ENCODE measurements around the gene METTL24.
"Not testable (repeated sequence)": the region's sequence is repeated elsewhere in the genome, so short reads cannot be mapped to it uniquely, and the experiment has no call there.

Gene METTL24

DNA sequence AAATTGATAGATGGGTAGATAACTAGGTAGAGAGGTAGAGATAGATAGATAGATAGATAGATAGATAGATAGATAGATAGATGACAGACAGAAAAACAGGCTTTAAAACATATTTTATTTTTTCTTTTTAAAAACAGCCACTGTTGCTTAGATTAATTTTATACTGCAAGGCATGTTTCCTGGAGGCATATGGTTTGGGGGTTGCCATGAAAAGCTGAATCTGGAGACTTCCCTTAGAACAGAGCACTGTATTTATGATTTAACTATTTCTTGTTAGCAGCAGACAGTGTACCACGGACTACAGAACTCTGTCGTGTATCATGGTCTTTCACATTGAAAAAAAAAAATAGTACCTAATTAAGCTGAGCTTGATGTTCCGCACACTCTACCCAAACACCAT is 38.8 kb downstream of the METTL24 start:
- no peak for DNase-seq
- intact Hi-C loops (cut with DNase I): no loop called here

- DNase-seq: no peak
- intact Hi-C loops (cut with DNase I): no loop called here
Observed at GRCh38 chr6:110318971-110319370, 39.2 kb downstream of the METTL24 start.

GRCh38 chr6:110317646-110318045 is 40.5 kb downstream of the METTL24 start:
- intact Hi-C loops (cut with DNase I): no loop called here
- DNase-seq: no peak

DNA sequence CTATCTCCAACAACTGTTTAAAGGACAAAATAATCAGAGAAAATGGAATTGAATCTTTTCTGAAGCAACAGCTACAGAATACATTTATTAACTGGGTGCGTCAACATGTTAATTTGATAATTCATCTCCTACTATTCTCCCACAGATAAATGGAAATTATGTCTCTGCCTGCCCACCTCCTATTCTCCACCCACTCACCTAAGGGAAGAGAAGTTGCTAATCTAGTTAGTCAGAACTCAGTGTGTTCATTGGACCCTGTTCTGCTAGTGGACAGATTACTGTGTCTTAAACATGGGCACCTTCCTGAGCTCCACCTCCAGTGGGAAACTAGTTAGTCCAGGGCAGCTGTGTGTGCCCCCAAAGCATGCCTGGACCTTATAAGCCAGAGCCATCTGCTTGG is 41.0 kb downstream of the METTL24 start:
- intact Hi-C loops (cut with DNase I): no loop called here
- no peak for DNase-seq

DNA sequence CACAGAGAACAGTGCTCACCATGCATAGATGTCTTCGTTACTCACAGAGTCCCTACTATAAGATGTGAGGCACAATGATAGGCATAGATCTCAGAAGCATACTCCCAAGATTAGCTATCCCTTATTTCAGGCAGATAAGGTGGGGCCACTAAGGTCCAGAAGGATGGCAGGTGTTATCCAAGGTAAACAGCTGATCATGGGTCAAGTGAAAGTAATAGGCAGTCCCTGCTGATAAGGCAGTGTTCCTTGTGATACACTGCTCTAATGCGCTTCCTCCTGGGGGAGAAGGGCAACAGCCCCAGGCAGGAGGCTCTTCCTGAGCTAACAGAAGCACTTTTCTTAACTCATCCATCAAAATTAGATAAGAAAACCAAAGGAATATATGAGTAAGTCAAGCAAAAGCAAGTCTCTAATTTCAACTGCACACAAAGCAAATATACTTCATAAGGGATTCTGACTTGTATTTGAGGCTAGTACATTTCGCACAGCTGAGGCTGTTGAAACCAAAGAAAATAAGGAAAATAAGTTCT is 42.2 kb downstream of the METTL24 start:
- intact Hi-C loops (cut with DNase I): no loop called here
- no peak for DNase-seq

DNA sequence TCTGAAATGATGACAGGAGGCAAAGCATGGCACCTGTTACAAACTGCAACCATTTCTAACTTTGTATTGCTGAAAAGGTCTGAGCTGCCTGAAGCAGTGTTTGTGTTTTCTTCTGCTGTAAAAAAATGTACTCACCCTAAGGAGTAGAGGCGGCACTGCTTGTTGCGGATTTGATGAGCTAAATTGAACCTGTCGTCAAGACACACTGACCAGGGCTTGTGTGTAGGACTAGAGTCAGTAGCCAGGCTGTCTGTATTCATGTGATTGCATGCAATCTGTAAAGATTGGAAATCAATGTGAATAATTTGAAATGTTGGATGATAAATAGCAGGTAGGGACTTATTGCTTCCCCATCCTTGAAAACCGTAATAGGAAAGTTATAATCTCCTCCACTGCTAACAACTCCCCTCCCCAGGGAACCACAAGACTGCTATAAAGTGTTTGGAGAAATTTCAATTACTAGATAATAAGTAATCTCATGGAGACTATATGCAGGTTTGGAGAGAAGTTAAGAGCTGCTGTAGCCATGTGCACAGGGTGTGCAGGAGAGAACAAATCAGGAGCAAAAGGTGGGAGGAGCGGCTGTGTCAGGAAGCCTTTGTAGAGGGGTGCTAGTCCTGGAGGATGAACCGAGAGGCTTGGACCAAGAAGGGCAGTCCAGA is 42.8 kb downstream of the METTL24 start:
- no peak for DNase-seq
- intact Hi-C loops (cut with DNase I): no loop called here

DNA sequence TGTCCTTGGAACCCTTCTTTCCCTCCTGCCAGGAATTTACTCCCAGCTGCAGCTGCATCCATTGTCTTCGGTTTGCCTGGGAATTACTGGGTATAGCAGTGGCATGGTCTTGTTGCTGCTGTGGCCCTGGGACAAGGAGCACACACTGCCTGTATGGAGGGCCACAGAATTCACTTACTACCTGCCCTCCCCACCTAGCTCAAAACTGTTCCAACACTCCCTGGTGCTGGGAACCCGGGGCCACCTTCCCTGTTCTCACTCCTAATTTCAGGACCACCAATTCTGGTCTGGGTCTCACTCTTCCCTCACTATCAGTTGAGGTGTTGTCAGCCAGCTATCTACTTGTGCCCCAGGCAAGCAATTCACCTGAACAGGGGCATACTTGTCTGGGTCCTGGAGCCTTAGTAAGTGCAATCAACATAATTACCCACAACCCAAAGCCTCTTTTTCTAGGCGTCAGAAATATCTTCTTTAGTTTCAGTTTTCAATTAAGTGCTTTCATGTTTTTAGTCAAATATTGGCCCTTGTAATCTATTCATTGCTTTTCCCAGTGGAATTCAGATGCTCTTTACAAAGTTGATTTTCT is 47.2 kb downstream of the METTL24 start:
- DNase-seq: no peak
- intact Hi-C loops (cut with DNase I): no loop called here

GRCh38 chr6:110309432-110309831 is 48.7 kb downstream of the METTL24 start:
- DNase-seq; intact Hi-C loops (cut with DNase I): not testable (repeated sequence)

DNA sequence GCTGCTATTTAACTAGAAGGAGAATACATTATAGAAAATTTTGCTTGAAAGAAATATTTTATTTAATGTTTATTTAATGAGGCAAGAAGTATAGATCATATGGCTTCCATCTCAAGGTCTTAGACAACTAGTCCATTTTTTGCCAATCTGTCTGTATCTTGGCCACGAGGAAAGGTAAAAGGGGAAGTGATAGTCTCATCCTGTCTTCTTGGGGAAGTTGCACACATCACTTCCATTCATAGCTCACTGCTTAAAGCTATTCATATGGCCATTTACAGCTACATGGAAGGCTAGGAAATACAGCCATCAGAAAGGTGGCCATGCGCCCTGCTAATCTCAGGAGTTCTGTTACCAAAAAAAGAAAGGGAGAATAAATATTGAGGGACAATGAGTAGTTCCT is 50.8 kb downstream of the METTL24 start:
- DNase-seq: no peak
- intact Hi-C loops (cut with DNase I): no loop called here

GRCh38 chr6:110305832-110306231 is 52.3 kb downstream of the METTL24 start:
- intact Hi-C loops (cut with DNase I): not testable (repeated sequence)

GRCh38 chr6:110303692-110304091 is 54.5 kb downstream of the METTL24 start:
- intact Hi-C loops (cut with DNase I); DNase-seq: not testable (repeated sequence)

More at GRCh38 chr6:110305832-110306231, 52.3 kb downstream of the METTL24 start:
- DNase-seq: not testable (repeated sequence)

GRCh38 chr6:110298916-110299315 is 59.2 kb downstream of the METTL24 start:
- DNase-seq: no peak
- intact Hi-C loops (cut with DNase I): no loop called here

DNA sequence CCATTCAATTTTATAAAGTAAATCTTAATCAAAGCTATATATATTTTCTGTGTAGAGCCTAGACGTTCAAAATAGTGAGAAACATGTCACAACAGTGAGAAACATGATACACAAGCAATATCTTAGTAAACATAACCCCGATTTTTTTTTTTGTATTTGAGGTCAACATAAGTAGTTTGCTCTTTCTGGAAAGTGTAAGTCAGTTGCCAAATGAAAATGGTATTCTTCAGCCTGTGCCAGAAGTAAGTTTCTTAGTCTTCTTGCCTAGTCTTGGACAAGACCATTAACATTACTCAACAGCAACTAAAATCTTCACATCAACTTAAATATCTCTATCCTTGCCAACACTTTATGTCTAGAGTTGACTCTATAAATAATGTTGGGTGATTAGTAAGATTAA is 59.7 kb downstream of the METTL24 start:
- DNase-seq: no peak
- intact Hi-C loops (cut with DNase I): no loop called here

GRCh38 chr6:110296241-110297025 is 61.7 kb downstream of the METTL24 start:
- no peak for DNase-seq
- intact Hi-C loops (cut with DNase I): no loop called here

DNA sequence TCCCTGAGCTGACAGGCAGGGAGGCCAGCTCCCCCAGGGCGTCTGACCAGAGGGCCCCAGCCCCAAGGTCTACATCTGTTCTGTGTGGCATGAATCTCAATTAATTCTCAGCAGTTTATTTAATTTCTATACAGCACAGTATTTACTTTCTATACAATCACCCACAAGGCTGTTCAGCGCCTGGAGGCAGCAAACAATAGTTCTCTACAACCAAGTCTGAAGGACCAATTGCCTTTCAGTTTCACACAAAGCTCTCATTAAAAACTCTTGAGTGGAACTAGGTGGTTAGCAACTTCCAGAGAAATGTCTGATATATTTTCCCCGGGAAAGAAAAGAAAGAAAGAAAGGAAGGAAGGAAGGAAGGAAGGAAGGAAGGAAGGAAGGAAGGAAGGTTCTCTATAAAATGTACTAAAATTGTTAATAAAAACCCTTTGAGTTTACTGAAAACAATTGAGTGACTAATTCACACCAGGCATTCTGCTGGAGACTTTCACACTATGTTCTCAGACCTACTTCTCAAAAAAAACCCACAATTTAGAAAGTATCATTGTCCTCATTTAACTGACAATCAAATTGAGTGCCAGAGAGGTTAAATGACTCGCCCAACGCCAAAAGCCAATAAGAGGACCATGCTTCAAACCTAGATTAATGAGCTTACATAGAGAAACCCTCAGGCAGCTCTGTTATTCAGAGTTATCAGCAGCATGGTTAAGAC is 62.5 kb downstream of the METTL24 start:
- peak in 1 of 10 donors; percentile 34 for DNase-seq
- intact Hi-C loops (cut with DNase I): no loop called here

- intact Hi-C loops (cut with DNase I): loop anchor here (10.0 kb wide), 1 partner anchor 67 kb away; the partner anchor contains the start of gene METTL24
- no peak for DNase-seq
Observed at GRCh38 chr6:110287462-110288341, 70.4 kb downstream of the METTL24 start.

DNA sequence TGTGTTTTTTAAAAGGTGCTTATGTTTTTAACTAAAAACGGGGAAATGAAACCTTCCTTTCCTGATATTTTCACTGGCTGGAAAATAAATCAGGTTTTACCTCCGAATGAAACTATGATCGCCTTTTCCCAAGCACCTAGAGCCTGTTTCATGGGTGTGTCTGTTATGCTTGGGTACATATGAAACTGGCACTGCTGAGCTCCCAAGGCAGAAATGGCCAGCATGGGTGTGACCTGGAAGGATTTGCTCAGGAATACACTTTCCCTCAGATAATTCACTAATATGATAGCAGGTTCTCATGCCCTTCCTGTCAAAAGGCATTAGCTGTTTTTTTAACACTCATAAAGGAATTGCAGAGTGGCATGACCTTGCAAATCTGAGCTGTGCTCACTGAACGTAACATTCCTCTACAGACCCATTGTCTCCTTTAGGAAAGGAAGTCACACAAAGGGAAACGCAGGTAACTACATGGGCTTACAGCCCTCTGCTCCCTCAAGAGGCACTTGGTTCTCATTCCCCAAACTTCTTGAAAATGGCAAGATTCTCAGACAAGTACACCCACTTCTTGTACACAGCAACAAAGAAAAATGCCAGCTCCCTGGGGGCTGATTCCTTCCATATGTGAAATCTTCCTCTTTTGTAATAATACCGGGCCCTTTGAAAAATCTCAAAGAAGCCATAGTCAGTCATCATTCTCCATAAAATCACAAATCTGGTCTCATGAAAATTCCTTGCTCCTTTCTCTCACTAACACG is 72.7 kb downstream of the METTL24 start:
- DNase-seq: no peak
- intact Hi-C loops (cut with DNase I): loop anchor here (10.0 kb wide), 1 partner anchor 69 kb away; the partner anchor contains the start of gene METTL24

DNA sequence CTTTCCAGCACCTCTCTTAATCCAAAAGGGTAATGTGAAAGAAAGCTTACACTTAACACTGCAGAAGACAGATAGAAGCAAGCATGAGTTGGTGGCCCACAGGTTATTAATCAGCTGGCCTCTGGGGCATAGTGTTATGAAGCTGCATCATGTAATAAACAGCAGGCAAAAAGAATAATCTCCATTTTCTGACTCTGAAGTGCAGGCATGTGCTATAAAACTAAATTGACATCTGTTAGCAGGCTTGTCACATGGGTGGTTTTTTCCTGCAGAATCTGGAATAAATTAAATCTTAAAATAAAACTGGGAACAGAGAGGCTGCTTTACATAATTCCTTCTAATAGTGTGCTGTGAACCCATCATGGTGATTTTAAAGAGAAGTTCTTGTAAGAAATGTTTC is 73.3 kb downstream of the METTL24 start:
- DNase-seq: no peak
- intact Hi-C loops (cut with DNase I): loop anchor here (10.0 kb wide), 1 partner anchor 70 kb away; the partner anchor contains the start of gene METTL24

DNA sequence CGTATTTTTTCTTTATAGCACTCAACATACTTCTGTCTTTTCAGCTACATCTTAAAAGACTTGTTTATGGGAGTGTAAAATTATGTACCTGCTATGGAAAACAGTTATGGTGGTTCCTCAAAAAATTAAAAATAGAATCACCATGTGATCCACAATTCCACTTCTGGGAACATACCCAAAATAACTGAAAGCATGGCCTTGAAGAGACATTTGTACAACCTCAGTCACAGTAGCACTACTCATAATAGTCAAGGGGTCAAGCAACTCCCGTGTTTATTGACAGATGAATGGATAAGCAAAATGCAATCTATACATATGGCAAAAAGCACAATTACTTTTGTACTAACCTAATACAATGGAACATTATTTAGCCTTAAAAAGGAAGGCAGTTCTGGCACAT is 74.5 kb downstream of the METTL24 start:
- intact Hi-C loops (cut with DNase I): loop anchor here (10.0 kb wide), 1 partner anchor 71 kb away; the partner anchor contains the start of gene METTL24

More for the DNA sequence above, 74.5 kb downstream of the METTL24 start:
- no peak for DNase-seq
